Effector memory CD4-positive, alpha-beta T cell (primary cell): ENCODE data around the gene MFN1.

ENCODE experiments used
- DNase-seq, 3 donors: peaks; one replicate each; pipeline ENCODE4 v3.0.0-alpha.2; 2020
- H3K27ac ChIP-seq: 2 replicates; pipeline ENCODE4 v1.7.0; 2013; ENCODE audit warnings: mild to moderate bottlenecking, low read length, moderate library complexity; ENCODE audit not compliant: insufficient read depth, poor library complexity, severe bottlenecking
- H3K27me3 ChIP-seq: replicated peaks from 2 replicates; pipeline ENCODE4 v1.7.0; 2013; ENCODE audit warnings: mild to moderate bottlenecking, low read length; ENCODE audit not compliant: insufficient read depth, control insufficient read depth, poor library complexity, severe bottlenecking
- H3K36me3 ChIP-seq: 2 replicates; pipeline ENCODE4 v1.7.0; 2013; ENCODE audit warnings: mild to moderate bottlenecking, low read length, moderate library complexity; ENCODE audit not compliant: control insufficient read depth, insufficient read depth
- H3K4me1 ChIP-seq: 2 replicates; pipeline ENCODE4 v1.7.0; 2013; ENCODE audit warnings: low read length, mild to moderate bottlenecking; ENCODE audit not compliant: control insufficient read depth, insufficient read depth, poor library complexity, severe bottlenecking
- H3K4me3 ChIP-seq: 2 replicates; pipeline ENCODE4 v1.7.0; 2013; ENCODE audit warnings: low read length, low read depth, mild to moderate bottlenecking; ENCODE audit not compliant: insufficient read depth, poor library complexity, severe bottlenecking
- H3K9me3 ChIP-seq: 2 replicates; pipeline ENCODE4 v1.7.0; 2013; ENCODE audit warnings: mild to moderate bottlenecking, low read length, moderate library complexity; ENCODE audit not compliant: control insufficient read depth

MFN1 gene

DNA sequence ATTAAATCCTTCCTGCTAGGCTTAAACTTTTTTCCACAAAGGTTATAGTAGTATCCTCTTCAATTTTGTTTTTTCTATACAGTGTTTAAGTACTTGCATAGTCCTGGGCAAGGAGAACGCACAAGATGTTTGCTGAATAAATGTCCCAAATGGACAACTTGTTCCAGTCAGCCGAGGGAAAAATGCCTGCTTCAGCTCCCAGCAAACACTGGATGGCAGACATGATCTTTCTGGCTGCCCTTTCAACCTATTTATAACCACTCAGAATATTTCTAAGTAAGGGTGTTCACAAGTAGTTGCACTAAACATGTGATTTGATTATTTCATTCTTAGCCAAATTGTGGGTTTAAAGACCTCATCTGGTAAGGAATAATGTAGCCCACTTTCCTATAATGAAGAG, 74.0 kb downstream of the MFN1 start:
- Histone ChIP-seq H3K4me1 (no peaks in the 10 kb centered on the region), H3K4me3 (no peak overlapping the region), H3K27ac (no peak overlapping the region), H3K27me3 (no peaks in the 10 kb centered on the region), H3K36me3 (no peaks in the 10 kb centered on the region), H3K9me3 (no peaks in the 10 kb centered on the region)
- DNase-seq = no peak

DNA sequence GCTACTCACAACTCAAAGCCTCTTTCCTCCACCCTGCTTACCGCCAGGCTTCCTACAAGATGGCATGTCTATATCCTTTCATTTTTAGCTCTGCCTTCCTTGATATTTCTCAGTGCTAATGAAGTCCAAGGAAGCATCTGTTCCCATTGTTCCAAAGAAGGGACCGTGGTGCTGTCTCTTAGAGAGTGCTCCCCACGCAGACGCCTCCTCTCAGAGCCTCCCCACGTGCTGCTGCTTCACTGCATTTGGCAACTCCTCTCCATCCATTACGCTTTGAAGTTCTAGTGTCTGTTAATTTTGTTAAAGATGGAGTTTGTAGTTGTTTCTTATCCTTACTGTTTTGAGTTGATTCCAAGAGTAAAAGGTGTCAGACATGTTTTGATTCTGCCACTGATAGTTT, 77.6 kb downstream of the MFN1 start:
- no peak for DNase-seq
- Histone ChIP-seq H3K4me3 (no peak overlapping the region), H3K27ac (no peak overlapping the region), H3K27me3 (no peaks in the 10 kb centered on the region), H3K9me3 (no peaks in the 10 kb centered on the region), H3K4me1 (no peaks in the 10 kb centered on the region), H3K36me3 (no peaks in the 10 kb centered on the region)

DNA sequence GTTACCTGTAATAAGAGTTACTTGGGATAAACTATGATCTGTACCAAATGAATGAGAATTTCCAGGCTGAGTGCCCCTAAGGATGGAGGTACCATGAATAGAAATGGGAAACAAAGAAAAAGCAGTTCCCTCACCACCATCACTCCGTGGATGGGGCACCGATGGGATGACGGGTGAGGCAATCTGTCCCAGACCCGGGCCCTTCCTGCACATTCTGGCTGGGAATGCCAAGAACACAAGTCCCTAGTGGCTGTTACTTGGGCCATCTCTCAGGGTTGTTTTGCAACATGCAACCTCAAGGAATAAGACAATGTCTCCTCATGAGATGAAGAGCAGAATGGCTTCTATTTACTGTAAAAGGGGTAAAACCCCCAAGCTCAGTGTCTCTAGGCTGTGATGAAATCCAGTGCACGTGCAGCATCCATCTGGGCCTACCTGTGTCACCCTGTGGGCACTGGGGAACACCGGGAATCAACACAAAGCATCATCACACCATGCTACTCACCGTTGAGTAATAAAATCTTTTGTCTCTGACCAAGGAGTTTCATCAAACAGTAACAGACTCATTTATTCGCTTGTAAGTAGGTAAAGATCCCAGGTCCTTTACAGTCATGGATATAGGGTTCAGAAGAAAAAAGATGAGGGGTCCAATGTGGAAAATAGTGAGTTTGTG, 81.5 kb downstream of the MFN1 start:
- H3K27ac ChIP-seq = no peak overlapping the region
- DNase-seq = no peak
- no peaks in the 10 kb centered on the region for H3K4me1 ChIP-seq
- H3K4me3 ChIP-seq = no peak overlapping the region
- H3K27me3 ChIP-seq = no peaks in the 10 kb centered on the region
- no peaks in the 10 kb centered on the region for H3K36me3 ChIP-seq
- no peaks in the 10 kb centered on the region for H3K9me3 ChIP-seq

GRCh38 chr3:179430277-179430870, 82.9 kb downstream of the MFN1 start:
- Histone ChIP-seq H3K4me3 (no peak overlapping the region), H3K4me1 (no peaks in the 10 kb centered on the region), H3K27ac (no peak overlapping the region), H3K27me3 (no peaks in the 10 kb centered on the region), H3K9me3 (no peaks in the 10 kb centered on the region), H3K36me3 (no peaks in the 10 kb centered on the region)
- DNase-seq = no peak

DNA sequence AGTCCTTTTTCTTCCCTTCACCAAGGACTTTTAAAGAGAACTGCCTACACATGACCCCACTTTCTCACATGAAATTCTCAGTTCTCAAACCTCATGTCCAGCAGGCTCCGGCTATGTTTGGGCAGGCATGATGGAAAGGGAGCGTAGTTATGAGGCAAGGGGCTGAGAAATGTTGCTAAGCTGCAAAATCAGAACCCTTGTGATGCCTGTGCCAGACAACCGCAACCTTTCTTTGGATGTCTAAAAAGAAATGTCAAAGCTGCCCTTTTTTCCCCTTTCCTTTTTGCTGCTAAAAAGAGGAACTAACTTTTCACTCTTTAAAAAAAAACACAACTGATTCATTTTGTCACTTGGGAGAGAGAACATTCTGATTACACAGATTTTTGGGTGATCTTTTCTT, 84.5 kb downstream of the MFN1 start:
- no peaks in the 10 kb centered on the region for H3K9me3 ChIP-seq
- no peak overlapping the region for H3K27ac ChIP-seq
- no peaks in the 10 kb centered on the region for H3K4me1 ChIP-seq
- no peaks in the 10 kb centered on the region for H3K27me3 ChIP-seq
- DNase-seq = no peak
- no peaks in the 10 kb centered on the region for H3K36me3 ChIP-seq
- no peak overlapping the region for H3K4me3 ChIP-seq

DNA sequence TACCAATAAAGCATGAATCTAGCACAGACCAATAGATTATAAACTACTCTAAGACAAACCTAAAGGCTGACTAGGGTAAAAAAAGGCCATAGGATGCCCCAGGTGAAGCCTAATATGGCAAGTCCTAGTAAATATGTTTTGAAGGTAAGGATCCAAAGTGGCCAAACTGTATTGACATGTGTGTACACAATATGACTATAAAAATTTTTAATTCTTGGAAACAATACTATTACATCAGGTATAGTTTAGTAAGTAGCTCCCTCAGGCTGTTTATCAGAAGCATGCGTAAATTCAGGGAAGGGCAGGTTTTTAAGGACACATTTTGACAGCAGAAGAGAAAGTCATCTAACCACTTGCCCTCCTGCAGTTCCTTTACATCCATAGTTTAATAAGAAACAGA, 84.9 kb downstream of the MFN1 start:
- no peaks in the 10 kb centered on the region for H3K9me3 ChIP-seq
- H3K27me3 ChIP-seq = no peaks in the 10 kb centered on the region
- no peaks in the 10 kb centered on the region for H3K4me1 ChIP-seq
- H3K36me3 ChIP-seq = no peaks in the 10 kb centered on the region
- H3K4me3 ChIP-seq = no peak overlapping the region
- no peak overlapping the region for H3K27ac ChIP-seq
- no peak for DNase-seq

DNA sequence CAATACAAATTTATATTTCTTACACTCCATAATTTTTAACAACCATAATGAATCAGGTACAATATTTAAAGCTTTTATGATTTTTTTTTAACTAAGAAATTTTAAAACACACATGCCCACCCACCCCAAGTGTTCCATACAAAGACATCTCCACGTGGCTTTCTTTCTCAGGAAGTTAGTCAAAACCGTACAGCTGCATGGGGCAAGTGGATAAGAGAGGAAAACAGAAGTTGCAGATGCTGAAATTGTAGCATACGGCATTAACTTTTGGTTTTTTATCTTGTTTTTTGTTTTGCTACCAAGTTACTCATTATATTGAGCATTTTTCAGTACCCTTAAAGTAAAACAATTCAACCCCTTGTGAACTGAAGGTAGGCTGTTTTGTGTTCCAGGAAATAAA, 89.0 kb downstream of the MFN1 start:
- Histone ChIP-seq H3K4me3 (no peak overlapping the region), H3K9me3 (no peaks in the 10 kb centered on the region), H3K4me1 (no peaks in the 10 kb centered on the region), H3K27ac (no peak overlapping the region), H3K27me3 (no peaks in the 10 kb centered on the region), H3K36me3 (no peaks in the 10 kb centered on the region)
- DNase-seq = no peak

- no peak for DNase-seq
- Histone ChIP-seq H3K27ac (no peak overlapping the region), H3K27me3 (no peaks in the 10 kb centered on the region), H3K36me3 (no peaks in the 10 kb centered on the region), H3K4me3 (no peak overlapping the region), H3K4me1 (no peaks in the 10 kb centered on the region), H3K9me3 (no peaks in the 10 kb centered on the region)
Observed at GRCh38 chr3:179438841-179439240, 91.3 kb downstream of the MFN1 start.
